Measurements from ENCODE around the gene PBRM1.

DNA sequence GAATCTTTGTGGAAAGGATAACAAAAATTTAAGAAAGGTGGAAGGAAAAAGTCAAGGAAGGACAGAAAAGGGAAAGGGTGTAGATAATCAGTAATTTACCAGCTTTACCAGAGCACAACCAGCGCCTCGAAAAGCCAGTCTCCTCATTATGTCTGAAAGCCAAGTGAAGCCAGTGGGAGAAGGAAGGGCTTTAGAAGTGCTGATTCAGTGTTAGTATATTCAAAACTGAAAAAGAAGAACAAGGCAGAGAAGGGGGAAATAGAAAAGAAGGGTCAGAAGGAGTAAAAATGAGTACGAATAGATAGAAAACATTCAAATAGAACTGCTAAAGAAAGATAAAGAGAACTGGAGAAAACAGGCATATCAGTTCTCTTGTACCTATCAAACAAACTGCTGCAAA, 4.1 kb downstream of the PBRM1 start:
- TF ChIP-seq CTCF (conservative IDR thresholded peaks at IDR 0.05) (no peak), EZH2 (IDR thresholded peaks at IDR 0.05; ENCODE audit: low read depth) (no peak)
